Stimulated activated CD8-positive, alpha-beta memory T cell treated with anti-CD3 and anti-CD28 coated beads, Interleukin-4, amount 100 ng/mL, for 1 hour (primary cell): Measurements from ENCODE around the gene TMPRSS6.
"Not testable (repeated sequence)": the region's sequence is repeated elsewhere in the genome, so short reads cannot be mapped to it uniquely, and the experiment has no call there.

Experiments used
- DNase-seq, 2 donors: peaks; one replicate each; pipeline ENCODE4 v3.0.0-alpha.2; 2020; ENCODE audit warnings: low read depth in 2 of 2, low spot score in 1 of 2

Gene TMPRSS6

DNA sequence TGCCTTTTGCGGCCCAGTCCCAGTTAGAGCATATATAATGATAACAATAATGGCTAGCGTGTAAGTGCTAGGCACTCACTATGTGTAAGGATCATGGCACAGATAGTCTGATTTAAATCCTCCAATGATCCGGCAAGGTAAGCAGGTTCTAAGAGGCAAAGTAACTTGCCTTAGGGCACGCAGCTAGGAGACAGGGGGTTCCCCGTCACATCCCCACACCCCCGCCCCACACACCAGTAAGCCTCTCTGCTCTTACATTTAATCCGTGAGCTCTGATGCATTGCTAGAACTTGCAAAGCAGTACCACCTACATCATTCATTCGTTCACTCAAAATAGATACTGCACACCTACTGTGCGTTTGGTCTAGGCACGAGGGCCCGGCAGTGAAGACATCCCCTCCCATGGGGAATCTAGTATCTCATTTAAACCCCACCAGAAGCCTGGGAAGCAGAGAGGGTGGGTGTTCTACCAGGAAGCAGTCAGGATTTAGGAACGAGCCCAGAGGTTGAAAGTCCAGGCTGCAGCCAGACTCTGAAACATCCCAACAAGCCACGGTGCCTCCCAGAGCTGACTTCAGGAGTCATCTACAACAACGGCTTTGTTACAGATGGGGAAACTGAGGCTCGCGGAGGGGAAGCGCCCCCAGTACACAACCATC, 20.6 kb downstream of the TMPRSS6 start:
- no peak for DNase-seq

DNA sequence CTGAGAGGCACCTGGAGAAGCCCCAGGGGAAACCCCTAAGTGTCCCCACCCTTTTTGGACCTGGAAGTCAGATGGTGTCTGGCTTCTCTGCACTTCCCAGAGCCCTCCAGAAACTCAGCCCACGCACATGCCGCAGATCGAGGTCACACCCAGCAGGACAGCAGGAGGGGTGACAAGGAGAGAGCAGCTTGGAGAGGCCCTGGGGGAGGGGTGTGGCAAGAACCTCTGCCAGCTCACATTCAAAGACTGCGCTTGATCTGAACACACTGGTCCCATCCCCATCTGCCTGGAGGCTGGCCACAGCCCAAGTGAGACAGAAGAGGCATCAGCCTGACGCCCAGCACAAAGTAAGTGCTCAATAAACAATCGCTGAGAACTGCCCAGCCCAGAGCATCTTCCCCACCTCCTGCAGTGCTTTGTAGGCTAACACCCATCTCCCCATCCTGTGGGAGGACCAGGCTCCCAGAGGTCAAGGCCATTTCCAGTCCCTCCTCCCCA, 21.4 kb downstream of the TMPRSS6 start:
- no peak for DNase-seq

DNA sequence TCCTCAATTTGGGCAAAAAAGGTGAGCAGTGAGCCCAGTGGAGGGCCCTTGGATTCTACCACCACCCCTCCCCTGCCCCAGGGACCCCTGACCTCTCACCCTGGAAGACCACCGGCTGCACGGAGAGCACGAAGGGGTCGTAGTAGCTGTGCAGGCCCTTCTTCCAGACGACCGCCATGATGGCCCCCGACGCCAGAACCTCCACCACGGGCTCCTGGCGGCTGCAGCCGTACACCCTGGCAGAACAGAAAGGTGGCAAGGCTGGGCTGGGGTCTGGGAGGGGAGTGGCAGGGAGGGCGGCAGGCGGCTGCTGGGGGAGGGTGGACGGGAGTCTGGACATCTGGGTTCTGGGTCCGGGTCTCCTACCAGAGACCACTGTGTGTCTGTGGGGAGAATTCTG, 23.3 kb downstream of the TMPRSS6 start:
- no peak for DNase-seq

DNA sequence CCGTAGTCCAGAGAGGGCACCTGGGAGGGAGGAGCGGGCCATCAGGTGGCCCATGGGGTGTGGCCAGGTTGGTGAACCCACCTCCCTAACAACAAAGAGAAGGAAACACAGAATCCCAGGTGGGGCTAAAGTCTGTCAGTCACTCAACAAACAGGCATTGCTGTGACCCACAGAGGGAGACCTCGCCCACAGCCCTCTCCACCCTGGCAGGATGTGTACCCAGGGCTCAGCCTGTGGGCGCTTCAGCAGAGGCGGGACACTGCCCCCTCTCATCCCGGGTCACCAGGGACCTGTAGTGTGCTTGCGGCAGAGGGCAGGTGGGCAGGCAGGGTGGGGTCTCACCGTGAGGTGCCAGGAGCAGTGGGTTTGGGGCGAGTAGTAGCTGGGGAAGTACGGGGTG, 25.1 kb downstream of the TMPRSS6 start:
- DNase-seq = no peak

DNA sequence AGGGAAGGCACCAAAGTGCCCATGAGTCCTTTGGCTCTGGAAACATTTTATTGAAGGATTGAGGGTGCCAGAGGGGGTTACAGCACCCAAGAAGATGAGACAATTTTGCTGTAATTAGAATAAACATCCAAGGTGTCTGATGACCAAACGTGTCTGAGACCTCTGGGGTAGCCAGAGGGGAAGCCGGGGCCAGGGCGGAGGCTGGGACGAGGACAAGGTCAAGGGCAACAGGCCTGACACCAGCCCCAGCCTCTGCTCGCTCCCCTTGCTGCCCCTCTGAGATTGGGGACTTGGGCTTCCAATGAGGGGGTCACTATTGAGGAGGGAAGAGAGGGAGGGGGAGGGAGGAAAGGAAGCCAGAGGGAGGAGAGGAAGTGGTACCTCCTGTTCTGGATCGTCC, 25.6 kb downstream of the TMPRSS6 start:
- no peak for DNase-seq

DNA sequence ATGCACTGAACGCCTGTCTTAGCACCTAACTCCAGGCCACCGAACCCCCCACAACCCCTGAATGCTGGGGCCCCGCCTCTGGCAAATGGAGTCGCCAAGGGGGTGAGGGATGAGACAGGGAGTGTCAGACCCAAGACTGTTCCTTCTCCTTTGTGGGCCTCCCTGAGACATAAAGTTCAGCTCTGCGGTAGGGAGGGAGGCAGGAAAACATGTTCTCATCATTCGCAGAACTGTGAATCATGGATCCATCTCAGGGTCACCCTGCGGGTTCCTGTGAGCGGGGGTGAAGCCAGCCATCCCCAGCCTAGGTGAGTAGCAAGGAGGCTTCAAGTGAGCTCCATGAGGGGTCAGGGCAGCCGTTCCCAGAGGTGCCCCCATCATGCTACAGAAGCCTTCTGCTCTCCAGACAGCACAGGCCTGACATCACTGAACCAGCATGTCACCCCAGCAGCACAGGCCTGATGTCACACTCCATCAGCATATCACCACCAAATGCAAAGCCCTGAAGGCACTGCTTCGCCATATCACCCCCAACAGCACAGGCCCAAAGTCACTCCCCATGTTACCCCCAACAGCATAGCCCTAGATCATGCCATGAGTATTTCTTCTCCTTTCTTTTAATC, 27.2 kb downstream of the TMPRSS6 start:
- DNase-seq = no peak

DNA sequence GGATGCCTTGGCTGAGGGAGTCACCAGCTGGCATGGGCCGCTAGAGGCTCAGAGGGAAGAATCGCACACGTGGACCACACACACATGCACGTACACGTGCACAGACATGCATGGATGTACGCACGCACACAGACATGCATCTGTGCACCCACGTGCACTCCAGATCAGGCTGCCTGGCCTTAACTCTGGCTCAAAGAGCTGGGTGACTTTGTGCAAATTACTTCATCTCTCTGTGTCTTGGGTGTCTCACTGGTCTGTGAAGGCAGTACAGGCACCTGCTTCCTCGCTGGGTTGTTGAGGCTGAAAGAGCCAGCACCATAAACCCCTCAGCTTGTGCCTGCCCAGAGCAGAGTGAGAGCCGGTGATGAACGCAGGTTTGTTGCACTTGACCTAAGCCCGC, 28.7 kb downstream of the TMPRSS6 start:
- DNase-seq = no peak

DNA sequence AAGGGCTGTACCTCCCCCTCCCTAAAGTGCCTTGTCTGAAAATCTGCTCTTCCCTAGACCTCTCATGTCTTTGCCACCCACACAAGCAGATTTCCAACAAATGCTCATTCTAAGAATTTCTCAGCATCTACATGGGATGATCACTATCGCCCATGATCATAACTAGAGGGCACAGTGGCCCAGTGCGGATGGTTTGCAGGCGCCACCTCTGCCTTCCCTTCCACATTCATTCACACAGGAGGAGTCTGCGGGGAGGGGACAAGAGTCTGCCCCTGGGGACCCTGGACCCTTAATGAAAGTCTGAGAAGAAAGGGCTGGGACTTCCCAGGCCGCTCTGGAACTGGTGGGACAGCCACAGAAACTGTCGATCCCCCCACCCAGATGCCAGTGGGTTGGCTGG, 29.1 kb downstream of the TMPRSS6 start:
- no peak for DNase-seq

DNA sequence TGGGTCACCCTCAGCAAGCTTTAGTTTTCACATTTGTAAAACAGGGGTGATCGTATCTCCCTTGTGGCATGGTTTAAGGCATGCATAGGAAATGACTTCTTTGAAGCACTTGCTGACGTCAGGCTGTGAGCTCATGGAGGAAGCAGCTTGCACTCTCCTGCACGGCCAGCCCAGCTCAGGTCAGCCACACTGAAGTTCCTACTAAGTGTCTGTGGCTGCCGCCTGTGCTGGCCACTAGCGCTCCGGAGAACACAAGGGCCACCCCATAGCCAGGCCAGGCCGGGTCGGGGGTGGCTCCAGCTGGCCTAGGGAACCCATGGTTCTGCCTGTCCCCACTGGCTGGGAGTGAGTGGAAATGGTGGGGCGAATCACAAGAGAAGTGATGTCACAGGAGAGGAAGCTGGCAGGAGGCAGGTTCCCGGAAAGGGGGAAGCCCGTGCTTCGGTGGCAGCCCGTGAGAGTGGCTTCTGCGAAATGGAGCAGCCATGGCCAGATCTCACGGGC, 29.8 kb downstream of the TMPRSS6 start:
- DNase-seq = peak; percentile 53 to 67

DNA sequence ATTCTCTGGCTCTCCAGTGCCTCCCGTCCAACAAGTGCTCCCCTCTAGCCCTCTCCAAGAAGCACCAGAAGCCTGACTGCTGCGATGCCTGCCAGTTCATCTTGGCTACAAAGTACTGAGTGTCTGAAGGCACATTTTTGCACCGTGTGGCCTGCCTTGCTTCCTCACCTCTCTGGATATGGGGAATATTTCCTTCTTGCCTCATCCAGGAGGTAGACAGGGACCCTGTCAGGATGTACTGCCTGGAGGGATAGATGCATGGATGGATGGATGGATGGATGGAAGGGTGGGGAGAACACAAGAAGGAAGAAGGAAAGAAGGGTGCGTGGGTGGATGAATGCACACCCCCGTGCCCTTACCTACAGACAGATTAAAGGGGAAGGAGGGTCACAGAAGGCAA, 30.4 kb downstream of the TMPRSS6 start:
- no peak for DNase-seq

DNA sequence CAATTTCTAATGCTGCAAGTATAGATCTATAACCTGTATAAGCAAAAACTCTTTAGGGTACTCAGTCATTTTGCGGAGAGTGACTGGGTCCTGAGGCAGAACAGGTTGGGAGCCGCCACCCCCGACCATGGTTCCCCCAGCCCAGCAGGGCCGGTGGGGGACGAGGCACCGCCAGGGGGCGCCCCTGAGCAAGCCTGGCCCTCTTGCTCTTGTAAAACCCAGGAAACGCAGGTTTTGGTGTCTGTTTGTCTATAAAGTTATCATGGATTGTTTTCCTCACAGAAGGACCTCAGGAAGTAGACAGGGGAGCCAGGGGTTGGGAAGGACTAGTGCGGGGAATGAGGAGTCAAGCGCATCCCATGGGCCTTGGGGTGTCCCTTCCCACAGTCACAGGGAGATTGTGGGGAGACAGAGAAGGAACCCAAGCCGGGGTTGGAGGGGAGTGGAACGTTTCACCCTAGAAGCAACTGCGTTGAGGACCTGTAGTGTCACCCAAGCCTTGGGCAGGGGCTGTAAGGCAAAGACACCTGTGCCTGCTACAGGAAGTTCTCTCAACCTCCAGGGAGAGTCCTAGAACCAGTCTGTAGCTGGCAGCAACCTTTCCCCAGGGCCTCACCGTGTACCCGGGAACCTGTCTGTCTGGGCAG, 31.6 kb downstream of the TMPRSS6 start:
- peak; percentile 65 to 76 for DNase-seq

DNA sequence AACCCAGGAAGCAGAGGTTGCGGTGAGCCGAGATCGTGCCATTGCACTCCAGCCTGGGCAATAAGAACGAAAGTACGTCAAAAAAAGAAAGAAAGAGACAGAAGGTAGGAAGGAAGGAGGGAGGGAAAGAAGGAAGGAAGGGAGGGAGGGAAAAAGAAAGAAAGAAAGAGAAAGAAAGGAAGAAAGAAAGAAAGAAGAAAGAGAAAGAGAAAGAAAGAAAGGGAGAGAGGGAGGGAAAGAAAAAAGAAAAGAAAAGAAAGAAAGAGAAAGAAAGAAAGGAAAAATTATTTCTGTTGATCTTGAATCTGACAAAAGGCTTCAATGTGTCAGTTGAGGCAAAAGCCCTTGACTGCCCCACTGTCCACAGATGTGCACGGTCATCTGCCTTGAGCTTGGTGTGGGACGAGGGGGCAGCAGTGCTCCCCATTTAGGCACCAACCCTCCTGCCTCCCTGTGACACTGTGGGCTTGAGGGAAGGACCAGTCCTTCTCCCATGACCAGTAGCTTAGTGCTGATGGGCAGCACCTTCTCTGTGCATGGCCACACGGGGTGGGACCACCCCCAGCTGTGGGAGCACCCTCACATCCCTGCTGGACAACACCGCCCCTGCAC, 33.6 kb downstream of the TMPRSS6 start:
- DNase-seq = no peak

DNA sequence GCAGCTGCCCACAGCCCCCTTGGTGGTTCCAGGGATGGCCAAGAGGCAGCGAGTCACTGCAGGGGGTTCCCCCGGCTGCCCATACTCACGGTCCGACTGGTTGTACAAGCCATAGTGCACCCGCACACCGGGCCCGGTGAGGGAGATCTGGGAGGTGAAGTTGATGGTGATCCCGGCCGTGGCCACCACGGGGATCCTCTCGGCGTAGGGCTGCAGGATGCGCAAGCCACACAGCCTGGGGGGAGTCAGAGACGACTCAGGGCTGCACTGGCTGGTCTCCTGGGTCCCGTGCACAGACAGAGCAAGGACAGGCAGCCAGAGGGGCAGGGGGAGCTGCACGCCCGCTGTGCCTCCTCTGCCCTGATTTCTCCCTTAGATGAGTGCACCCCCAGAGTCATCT, 34.5 kb downstream of the TMPRSS6 start:
- DNase-seq = no peak

DNA sequence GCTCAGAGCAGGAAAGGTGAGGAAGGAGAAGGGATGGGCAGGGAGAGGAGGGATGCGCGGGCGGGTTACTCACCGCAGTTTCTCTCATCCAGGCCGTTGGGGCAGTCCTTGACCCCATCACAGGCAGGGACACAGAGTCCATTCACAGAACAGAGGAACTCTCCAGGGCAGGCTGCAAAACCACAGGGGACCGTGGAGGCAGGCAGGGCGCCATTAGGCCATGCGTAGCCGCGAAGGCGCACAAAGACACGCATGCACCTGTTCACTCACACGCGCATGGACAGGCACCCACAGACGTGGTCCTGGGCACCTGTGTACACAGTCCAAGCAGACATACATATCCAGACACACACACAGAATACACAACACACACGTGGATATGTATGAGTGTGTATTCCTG, 35.0 kb downstream of the TMPRSS6 start:
- no peak for DNase-seq

DNA sequence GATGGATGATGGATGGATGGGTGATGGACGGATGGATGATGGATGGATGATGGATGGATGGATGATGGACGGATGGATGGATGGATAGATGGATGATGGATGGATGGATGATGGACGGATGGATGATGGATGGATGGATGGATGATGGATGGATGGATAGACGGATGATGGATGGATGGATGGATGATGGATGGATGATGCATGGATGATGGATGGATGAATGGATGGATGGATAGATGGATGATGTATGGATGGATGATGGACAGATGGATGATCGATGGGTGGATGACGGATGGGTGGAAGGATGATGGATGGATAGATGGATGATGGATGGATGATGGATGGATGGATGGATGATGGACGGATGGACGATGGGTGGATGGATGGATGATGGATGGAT, 36.8 kb downstream of the TMPRSS6 start:
- DNase-seq = no peak

DNA sequence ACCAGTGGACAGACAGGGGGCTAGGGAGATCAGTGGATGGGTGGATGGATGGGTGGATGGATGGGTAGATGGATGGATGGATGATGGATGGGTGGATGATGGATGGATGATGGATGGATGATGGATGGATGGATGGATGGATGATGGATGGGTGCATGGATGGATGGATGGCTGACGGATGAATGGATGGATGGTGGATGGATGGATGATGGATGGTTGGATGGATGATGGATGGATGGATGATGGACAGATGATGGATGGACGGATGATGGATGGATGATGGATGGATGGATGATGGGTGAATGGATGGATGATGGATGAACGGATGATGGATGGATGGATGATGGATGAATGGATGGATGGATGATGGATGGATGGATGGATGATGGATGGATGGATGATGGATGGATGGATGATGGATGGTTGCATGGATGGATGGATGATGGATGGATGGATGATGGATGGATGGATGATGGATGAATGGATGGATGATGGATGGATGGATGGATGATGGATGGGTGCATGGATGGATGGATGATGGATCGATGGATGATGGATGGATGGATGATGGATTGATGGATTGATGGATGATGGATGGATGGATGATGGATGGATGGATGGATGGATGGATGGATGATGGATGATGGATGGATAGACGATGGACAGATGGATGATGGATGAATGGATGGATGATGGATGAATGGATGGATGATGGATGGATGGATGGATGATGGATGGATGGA, 37.5 kb downstream of the TMPRSS6 start:
- DNase-seq = not testable (repeated sequence)

DNA sequence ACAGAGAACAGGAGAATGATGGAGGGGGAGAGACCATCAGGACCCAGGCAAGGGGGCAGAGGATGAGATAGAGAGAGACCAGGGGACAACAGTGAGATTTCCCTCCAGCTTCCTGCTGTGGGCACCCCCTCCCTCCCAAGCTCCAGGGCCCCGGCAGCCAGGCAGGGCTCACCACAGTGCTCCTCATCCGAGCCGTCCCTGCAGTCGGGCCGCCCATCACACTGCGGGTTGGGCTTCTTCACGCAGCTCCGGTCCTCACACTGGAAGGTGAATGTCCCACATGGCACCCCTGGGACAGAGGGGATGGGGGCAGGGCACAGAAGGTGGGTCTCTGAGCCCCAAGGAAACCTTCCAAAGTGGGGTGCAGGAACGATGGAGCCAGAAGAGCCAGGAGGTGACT, 38.8 kb downstream of the TMPRSS6 start:
- no peak for DNase-seq

DNA sequence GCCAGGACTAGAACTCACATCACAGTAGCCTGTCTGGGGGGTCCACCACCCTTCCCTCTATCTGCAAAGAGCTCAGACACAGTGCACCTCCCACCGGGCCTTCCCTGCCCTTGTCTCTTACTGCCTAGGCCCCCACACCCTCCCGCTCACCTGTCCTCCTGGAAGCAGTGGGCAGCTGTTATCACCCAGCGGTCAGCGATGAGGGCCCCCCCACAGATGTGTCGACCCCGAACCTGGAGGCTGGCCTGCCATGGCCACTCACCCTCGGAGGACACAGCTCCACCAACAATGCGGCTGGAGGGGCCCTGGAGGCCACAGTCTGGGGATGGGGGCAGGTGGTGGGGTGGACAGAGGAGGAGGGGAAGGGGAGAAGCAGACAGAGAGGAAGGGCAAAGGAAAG, 39.2 kb downstream of the TMPRSS6 start:
- no peak for DNase-seq

DNA sequence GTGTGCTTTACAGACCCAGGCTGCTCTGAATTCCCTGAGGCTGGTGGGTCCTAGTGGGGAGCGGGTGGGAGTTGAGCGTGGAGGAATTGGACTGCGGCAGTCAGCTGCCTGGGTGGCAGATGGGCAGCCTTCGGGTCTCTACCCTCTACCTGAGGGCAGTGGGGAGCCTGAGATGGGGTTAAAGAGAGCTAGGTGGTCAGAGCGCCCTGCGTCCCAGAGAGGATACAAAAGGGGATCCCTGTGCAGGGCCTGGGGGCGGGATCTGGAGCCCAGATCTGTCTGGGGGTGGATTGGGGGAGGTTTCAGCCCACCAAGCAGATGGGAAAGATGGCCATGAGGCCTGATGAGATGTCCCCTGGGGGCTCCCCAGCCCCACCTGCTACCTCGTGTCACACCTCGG, 39.8 kb downstream of the TMPRSS6 start:
- DNase-seq = no peak

DNA sequence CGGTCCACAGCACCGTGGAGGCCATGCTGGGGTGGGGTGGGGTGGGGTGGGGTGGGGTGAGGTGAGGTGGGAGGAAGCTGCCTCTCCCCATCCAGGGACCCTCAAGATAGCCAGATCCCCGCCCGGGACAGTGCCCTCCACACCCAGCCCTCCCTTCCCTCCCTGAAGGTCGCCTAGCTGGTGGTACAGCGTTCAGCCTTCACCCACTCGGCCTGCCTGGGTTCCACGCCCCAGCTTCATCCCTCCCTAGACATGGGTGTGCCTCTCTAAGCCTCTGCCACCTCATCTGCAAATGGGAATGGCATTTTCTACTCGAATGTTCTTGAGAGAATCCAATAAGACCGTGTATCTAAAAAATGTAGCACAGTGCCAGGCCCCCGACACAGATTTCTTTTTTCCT, 40.2 kb downstream of the TMPRSS6 start:
- DNase-seq = no peak

DNA sequence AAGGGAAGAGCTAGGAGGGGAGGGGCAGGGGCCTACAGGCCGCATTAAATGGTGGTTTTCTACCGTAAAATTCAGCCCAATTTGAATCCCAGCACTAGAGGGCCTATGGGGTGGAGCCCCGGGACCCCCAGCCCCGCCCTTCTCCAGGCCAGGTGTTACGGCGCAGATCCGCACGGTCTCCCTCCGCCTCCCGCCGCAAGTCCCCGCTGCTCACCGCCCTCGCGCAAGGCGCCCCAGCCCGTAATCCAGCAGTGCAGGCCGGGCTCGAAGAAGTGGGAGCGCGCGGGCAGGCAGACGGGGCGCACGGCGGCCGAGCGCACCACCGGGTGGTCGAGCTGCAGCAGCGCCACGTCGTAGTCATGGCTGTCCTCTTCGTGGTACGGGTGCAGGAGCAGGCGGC, 40.7 kb downstream of the TMPRSS6 start:
- no peak for DNase-seq
